Effector memory CD8-positive, alpha-beta T cell (primary cell): Measurements from ENCODE around the gene TMEM39B.
"Not testable (repeated sequence)": the region's sequence is repeated elsewhere in the genome, so short reads cannot be mapped to it uniquely, and the experiment has no call there.

Source experiments
- ATAC-seq: fragments of 150-1000 bp; cut with Tn5 transposase; replicated peaks from 2 replicates; pipeline ENCODE4 v1.10.0; 2021; ENCODE audit warnings: mild to moderate bottlenecking, moderate library complexity
- DNase-seq, 3 experiments: peaks; one replicate each; pipeline ENCODE4 v3.0.0; 2021
- H3K27ac Mint-ChIP-seq, 2 donors: one replicate each; pipeline ENCODE4 v1.8.0; 2022; ENCODE audit warnings: mild to moderate bottlenecking in 2 of 2, mixed read lengths in 2 of 2, moderate library complexity in 2 of 2
- H3K27me3 Mint-ChIP-seq, 2 donors: one replicate each; pipeline ENCODE4 v1.8.0; 2022; ENCODE audit warnings: mixed read lengths in 2 of 2
- H3K36me3 Mint-ChIP-seq: one replicate; pipeline ENCODE4 v1.8.0; 2022; ENCODE audit warnings: mild to moderate bottlenecking, moderate library complexity, mixed read lengths; ENCODE audit not compliant: insufficient read depth
- H3K4me1 Mint-ChIP-seq, 2 donors: one replicate each; pipeline ENCODE4 v1.8.0; 2022; ENCODE audit warnings: low read depth in 2 of 2, mixed read lengths in 2 of 2
- H3K4me3 Mint-ChIP-seq, 2 donors: one replicate each; pipeline ENCODE4 v1.8.0; 2022; ENCODE audit warnings: mild to moderate bottlenecking in 2 of 2, mixed read lengths in 2 of 2, moderate library complexity in 2 of 2
- H3K9me3 Mint-ChIP-seq, 2 donors: one replicate each; pipeline ENCODE4 v1.8.0; 2022; ENCODE audit warnings: mixed read lengths in 2 of 2

Gene TMEM39B

DNA sequence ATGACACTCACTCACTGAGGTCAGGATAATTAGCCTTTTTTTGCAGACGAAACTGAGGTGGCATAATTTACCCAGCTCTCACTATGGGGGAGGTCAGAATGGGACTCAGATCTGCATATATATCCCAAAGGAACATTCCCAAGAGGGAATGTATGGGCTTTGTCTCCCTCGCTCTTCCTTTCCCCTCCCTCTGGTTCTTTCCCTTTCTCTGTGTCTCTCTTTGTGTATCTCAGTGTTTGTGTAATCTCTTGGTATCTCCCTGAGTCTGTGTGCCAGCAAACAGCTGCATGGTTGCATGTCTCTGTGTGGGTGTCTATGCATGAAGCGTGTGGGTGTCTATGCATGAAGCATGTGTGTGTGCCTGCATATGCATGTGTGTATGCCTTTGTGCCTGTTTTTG lies 4.7 kb downstream of the TMEM39B start:
- no peaks in the 10 kb centered on the region for H3K27me3 Mint-ChIP-seq
- peaks cover 12 to 14% of the 10 kb centered on the region in 2 donors for H3K4me1 Mint-ChIP-seq
- peak overlapping the region; percentile 5 to 54 for H3K27ac Mint-ChIP-seq
- DNase-seq (no peak), ATAC-seq (no peak)
- H3K9me3 Mint-ChIP-seq: no peaks in the 10 kb centered on the region
- H3K4me3 Mint-ChIP-seq: no peak overlapping the region
- H3K36me3 Mint-ChIP-seq: peaks cover 42% of the 10 kb centered on the region

DNA sequence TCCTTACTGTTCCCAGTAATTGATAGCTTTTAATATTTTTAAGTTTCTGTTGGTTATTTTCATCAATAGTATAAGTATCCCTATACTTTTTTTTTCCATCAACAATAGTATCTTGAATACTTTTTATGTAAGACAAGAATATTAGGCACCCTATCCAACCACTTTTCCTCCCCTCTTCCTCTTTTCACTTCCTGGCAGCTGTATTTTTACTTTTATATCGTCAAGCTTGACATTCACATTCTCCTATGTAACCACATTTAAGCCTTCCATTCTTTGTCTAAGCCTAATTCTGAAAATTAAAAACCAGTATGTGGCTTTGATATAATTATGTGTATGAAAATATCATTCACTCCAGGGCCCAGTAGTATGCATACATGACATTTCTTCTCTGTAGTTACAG lies 9.3 kb downstream of the TMEM39B start:
- no peaks in the 10 kb centered on the region for H3K27me3 Mint-ChIP-seq
- peaks cover 0 to 3% of the 10 kb centered on the region in 2 donors for H3K4me1 Mint-ChIP-seq
- no peak overlapping the region for H3K4me3 Mint-ChIP-seq
- no peak for ATAC-seq
- DNase-seq: no peak
- peak overlapping the region in 1 of 2 donors; percentile 33 for H3K27ac Mint-ChIP-seq
- peaks cover 32% of the 10 kb centered on the region for H3K36me3 Mint-ChIP-seq
- H3K9me3 Mint-ChIP-seq: no peaks in the 10 kb centered on the region

DNA sequence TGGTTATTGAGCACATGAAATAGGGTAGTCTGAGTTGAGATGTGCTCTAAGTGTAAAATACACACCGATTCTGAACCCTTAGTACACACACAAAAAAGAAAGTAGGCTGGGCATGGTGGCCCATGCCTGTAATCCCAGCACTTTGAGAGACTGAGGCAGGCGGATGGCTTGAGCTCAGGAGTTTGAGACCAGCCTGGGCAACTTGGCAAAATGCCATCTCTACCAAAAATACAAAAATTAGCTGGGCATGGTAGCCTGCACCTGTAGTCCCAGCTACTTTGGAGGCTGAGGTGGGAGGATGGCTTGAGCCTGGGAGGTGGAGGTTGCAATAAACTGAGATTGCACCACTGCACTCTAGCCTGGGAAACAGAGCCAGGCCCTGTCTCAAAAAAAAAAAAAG lies 13.6 kb downstream of the TMEM39B start:
- H3K27me3 Mint-ChIP-seq, H3K27ac Mint-ChIP-seq, H3K9me3 Mint-ChIP-seq, H3K36me3 Mint-ChIP-seq, ATAC-seq, H3K4me1 Mint-ChIP-seq, H3K4me3 Mint-ChIP-seq, DNase-seq: not testable (repeated sequence)

DNA sequence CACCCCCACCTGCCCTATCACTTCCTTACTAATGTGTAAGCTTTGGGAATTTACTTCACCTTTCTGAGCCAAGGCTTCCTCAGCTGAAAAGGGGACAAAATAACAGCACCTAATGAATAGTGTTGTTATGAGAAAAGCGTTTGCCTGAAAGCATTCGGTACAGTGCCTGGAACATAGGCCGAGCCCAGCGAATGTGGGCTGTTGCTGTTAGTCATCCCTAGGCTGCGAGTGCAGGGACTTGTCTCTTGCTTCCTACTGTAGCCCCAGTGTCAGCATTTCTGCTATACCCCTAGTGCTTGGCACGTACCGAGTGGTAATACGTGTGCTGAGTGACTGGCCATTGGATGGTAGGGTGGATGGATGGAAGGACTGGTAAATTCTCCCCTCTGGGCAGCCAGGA lies 18.4 kb downstream of the TMEM39B start:
- no peak overlapping the region for H3K27ac Mint-ChIP-seq
- peaks cover 19% of the 10 kb centered on the region for H3K36me3 Mint-ChIP-seq
- no peaks in the 10 kb centered on the region for H3K27me3 Mint-ChIP-seq
- no peak overlapping the region for H3K4me3 Mint-ChIP-seq
- no peak for DNase-seq
- peaks cover 0 to 3% of the 10 kb centered on the region in 2 donors for H3K4me1 Mint-ChIP-seq
- H3K9me3 Mint-ChIP-seq: no peaks in the 10 kb centered on the region
- ATAC-seq: no peak

DNA sequence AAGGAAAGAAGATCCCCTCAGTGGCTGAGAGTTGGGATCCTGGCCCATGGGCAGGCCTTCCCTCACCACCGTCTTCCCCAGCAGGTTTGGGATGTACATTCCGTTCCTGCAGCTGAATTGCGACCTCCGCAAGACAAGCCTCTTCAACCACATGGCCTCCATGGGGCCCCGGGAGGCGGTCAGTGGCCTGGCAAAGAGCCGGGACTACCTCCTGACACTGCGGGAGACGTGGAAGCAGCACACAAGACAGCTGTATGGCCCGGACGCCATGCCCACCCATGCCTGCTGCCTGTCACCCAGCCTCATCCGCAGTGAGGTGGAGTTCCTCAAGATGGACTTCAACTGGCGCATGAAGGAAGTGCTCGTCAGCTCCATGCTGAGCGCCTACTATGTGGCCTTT lies 18.9 kb downstream of the TMEM39B start:
- peaks cover 21% of the 10 kb centered on the region for H3K36me3 Mint-ChIP-seq
- no peak overlapping the region for H3K27ac Mint-ChIP-seq
- no peaks in the 10 kb centered on the region for H3K27me3 Mint-ChIP-seq
- peaks cover 0 to 3% of the 10 kb centered on the region in 2 donors for H3K4me1 Mint-ChIP-seq
- no peak overlapping the region for H3K4me3 Mint-ChIP-seq
- H3K9me3 Mint-ChIP-seq: no peaks in the 10 kb centered on the region
- DNase-seq: no peak
- ATAC-seq: no peak

DNA sequence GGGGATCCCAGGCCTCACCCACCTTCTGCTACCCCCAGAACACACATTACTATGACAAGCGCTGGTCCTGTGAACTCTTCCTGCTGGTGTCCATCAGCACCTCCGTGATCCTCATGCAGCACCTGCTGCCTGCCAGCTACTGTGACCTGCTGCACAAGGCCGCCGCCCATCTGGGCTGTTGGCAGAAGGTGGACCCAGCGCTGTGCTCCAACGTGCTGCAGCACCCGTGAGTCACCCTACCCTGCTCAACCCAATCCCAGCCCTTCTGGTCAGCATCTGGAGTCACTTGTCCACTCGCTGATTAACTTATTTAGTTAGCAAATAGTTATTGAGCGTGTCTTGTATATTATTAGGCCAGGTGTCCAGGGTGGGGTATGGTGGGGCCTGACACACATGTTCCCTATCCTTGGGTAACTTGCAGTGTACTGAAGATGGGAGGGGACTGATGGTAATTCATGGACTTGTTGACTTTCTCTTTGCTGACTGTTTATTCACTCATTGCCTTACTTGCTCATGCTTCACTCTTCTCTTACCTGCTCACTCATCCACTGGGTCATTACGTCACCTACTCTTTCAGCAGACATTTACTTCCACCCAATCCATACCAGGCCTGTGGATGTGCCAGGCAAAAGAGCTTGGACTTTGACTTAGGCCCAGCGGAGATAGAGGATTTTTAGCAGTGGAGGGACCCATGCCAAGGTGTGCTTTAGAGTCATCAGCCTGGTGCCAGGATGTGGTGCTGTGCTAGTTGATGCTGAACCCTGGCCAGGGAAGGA lies 22.2 kb downstream of the TMEM39B start:
- H3K4me3 Mint-ChIP-seq: no peak overlapping the region
- no peaks in the 10 kb centered on the region for H3K27me3 Mint-ChIP-seq
- no peak for ATAC-seq
- no peaks in the 10 kb centered on the region for H3K4me1 Mint-ChIP-seq
- DNase-seq: no peak
- H3K36me3 Mint-ChIP-seq: peaks cover 39% of the 10 kb centered on the region
- H3K27ac Mint-ChIP-seq: no peak overlapping the region
- no peaks in the 10 kb centered on the region for H3K9me3 Mint-ChIP-seq

DNA sequence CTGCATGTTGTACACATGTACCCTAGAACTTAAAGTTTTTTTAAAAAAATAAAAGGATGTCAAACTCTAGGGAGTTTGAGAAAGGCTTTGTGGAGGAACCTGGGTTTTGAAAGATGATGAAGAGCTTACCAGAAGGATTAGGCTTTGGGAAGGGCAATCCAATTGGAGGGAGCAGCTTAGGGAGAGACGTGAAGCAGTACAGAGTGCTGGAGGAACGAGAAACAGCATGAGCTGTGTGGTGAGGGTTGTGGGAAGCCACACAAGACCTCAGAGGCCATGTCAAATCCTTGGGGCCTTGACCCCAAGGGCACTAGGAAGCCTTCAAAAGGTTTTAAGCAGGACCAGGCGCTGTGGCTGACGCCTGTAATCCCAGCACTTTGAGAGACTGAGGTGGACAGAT lies 26.7 kb downstream of the TMEM39B start:
- H3K4me3 Mint-ChIP-seq: no peak overlapping the region
- H3K4me1 Mint-ChIP-seq: no peaks in the 10 kb centered on the region
- no peaks in the 10 kb centered on the region for H3K27me3 Mint-ChIP-seq
- no peak overlapping the region for H3K27ac Mint-ChIP-seq
- H3K9me3 Mint-ChIP-seq: no peaks in the 10 kb centered on the region
- peaks cover 27% of the 10 kb centered on the region for H3K36me3 Mint-ChIP-seq
- DNase-seq (no peak), ATAC-seq (no peak)

DNA sequence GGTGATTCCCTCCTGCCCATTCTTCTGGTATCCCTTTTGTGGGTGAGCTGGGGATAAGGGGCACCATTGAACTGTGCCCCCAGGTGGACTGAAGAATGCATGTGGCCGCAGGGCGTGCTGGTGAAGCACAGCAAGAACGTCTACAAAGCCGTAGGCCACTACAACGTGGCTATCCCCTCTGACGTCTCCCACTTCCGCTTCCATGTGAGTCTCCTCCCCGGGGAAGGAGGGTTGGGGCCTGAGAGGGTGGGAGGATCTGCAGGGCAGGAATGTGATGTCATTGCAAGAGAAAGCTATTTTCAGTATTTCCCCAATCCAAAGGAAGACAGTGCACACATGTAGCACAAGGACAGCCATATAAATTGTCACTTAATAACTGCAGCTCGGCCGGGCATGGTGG lies 27.6 kb downstream of the TMEM39B start:
- no peak overlapping the region for H3K4me3 Mint-ChIP-seq

DNA sequence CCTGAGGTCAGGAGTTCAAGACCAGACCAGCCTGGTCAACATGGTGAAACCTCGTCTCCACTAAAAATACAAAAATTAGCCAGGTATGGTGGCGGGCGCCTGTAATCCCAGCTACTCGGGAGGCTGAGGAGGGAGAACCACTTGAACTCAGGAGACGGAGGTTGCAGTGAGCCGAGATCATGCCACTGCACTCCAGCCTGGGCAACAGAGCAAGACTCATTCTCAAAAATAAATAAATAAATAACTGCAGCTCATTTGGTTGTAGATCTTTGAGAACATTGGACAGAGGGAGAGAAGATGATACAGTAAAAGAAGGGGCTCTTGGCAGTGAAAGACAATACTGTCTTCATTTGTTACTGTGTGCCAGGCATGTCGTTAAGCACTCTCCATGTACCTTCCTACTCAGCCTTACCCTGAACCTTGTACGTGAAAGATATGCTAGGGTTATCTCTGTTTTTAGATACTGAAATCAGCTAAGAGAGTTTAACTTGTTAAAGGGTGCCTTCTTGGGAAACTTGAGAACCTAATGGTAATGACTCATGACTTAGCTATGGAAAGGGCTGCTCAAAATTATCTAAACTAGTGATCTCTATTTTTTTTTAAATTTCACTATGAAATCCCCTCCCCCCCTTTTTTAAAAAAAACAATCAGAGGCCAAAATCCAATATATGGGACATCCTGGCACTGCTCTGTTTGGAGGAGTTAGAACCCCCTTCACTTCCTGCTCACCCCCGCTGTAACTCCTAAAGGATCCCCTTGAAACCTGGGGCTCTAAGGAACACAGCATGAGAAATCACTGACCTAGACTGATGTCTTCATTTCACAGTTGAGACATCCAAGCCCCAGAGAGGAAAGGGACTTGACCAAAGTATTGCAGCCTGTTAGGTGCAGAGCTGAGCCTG lies 28.3 kb downstream of the TMEM39B start:
- no peak for ATAC-seq
- DNase-seq: no peak
- Mint-ChIP-seq H3K9me3 (no peaks in the 10 kb centered on the region), H3K27ac (peak overlapping the region in 1 of 2 donors; percentile 28), H3K36me3 (peaks cover 21% of the 10 kb centered on the region), H3K4me1 (no peaks in the 10 kb centered on the region), H3K27me3 (no peaks in the 10 kb centered on the region), H3K4me3 (no peak overlapping the region)

More for the DNA sequence above, 27.6 kb downstream of the TMEM39B start:
- Mint-ChIP-seq H3K27ac (no peak overlapping the region), H3K36me3 (peaks cover 22% of the 10 kb centered on the region), H3K27me3 (no peaks in the 10 kb centered on the region), H3K9me3 (no peaks in the 10 kb centered on the region), H3K4me1 (no peaks in the 10 kb centered on the region)
- DNase-seq (no peak), ATAC-seq (no peak)

DNA sequence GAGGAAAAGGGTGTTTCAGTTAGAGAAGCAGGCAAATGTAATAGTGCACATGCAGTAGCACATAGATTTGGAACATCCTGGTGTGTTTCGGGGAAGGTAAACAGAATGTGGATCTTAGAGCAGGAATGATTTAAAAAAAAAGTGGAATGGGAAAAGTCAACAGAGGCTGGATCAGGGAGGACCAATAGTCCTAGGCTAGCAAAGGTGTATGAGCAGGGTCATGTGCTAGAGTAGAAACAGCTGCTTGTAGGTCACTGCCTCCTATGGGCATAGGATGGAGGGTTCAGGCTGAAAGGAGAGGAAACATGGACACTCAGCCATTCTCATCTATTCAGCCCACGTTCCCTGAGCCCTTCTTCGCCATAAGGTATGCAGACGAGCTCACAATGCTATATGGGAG lies 31.4 kb downstream of the TMEM39B start:
- H3K27me3 Mint-ChIP-seq: no peaks in the 10 kb centered on the region
- DNase-seq: no peak
- H3K4me1 Mint-ChIP-seq: peaks cover 5 to 11% of the 10 kb centered on the region in 2 donors
- peaks cover 19% of the 10 kb centered on the region for H3K36me3 Mint-ChIP-seq
- no peak overlapping the region for H3K4me3 Mint-ChIP-seq
- ATAC-seq: no peak
- H3K9me3 Mint-ChIP-seq: no peaks in the 10 kb centered on the region
- no peak overlapping the region for H3K27ac Mint-ChIP-seq

DNA sequence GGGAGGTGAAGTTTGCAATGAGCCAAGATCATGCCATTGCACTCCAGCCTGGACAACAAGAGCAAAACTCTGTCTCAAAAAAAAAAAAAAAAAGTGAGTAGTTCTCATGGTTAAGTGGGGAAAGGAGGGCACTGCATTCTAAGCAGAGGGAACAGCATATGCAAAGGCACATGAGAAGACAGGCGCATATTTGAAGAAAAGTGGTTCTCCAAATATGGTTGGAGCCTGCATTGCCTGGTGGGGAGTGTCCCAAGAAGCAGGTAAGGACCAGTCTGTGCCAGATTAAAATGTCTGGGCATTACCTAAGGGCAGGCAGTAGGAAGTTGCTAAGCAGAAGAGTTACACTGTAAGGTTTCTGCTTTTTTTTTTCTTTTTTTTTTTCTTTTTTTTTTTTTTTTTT lies 32.6 kb downstream of the TMEM39B start:
- ATAC-seq (no peak), DNase-seq (no peak)
- Mint-ChIP-seq H3K4me1 (peaks cover 15 to 16% of the 10 kb centered on the region in 2 donors), H3K4me3 (peak overlapping the region in 1 of 2 donors; percentile 9), H3K27ac (peak overlapping the region in 1 of 2 donors; percentile 72), H3K27me3 (no peaks in the 10 kb centered on the region), H3K9me3 (no peaks in the 10 kb centered on the region), H3K36me3 (peaks cover 23% of the 10 kb centered on the region)

DNA sequence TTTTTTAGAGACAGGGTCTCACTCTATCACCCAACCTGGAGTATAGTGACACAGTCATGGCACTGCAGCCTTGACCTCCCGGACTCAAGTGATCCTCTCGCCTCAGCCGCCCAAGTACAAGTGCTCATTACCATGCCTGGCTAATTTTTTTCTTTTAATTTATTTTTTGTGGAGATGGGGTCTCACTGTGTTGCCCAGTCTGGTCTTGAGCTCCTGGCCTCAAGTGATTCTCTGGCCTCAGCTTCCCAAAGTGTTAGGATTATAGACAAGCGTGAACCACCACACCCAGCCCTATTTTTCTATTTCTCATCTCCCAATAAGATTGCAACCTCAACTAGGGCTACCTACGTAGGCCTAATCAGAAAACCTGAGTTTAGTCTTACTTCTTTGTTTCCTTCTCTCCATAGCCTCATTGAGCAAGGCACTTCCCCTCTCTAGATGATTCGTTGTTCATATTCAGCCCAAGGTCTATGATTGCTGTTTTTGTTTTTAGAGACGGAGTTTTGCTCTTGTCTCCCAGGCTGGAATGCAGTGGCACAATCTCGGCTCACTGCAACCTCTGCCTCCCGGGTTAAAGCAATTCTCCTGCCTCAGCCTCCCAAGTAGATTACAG lies 34.0 kb downstream of the TMEM39B start:
- Mint-ChIP-seq H3K27me3 (no peaks in the 10 kb centered on the region), H3K4me3 (peak overlapping the region; percentile 96 to 98), H3K4me1 (peaks cover 26 to 29% of the 10 kb centered on the region in 2 donors), H3K36me3 (peaks cover 23% of the 10 kb centered on the region), H3K27ac (peak overlapping the region; percentile 90 to 98), H3K9me3 (no peaks in the 10 kb centered on the region)
- DNase-seq: no peak
- ATAC-seq: no peak
